D721Med (cell line): Measurements from ENCODE around the gene TBC1D8.
"Not testable (repeated sequence)": the region's sequence is repeated elsewhere in the genome, so short reads cannot be mapped to it uniquely, and the experiment has no call there.

Experiments used
- DNase-seq: peaks from one replicate; pipeline ENCODE4 v3.0.0; 2011; ENCODE audit warnings: low spot score; ENCODE audit not compliant: insufficient read length
- FAIRE-seq: peaks from 2 replicates; lab custom pipeline; 2011; peaks lifted over from hg19 to GRCh38; lab: Jason Lieb, UNC
- CTCF ChIP-seq: IDR thresholded peaks from 2 replicates; pipeline ENCODE4 v1.5.1; 2012; ENCODE audit warnings: mild to moderate bottlenecking, control low read depth; ENCODE audit not compliant: insufficient read depth; ENCODE audit errors: missing control alignments

Gene TBC1D8

DNA sequence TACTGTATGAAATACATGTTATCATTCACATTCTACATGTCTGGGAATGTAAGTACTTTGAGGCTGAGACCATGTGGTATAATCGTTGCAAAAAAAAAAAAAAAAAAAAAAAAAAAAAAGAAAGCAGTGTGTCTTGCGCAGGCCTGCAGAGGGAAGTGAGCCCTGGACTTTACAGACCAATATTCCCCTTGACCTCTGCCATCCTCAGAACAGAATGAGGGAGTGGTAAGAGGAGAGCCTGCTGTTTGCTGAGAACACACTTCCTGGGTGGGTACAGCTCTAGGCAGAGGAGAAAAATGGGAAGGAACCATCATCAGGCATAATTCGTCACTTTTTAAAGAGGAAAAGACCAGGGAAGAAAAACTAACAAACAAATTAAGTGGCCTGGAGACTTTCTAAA lies 28.8 kb upstream of the TBC1D8 start:
- FAIRE-seq: no peak
- TF ChIP-seq CTCF: no peak
- DNase-seq: no peak

GRCh38 chr2:101176803-101177202 lies 25.6 kb upstream of the TBC1D8 start:
- DNase-seq (no peak), FAIRE-seq (no peak)
- no peak for TF ChIP-seq CTCF

GRCh38 chr2:101175991-101176390 lies 24.8 kb upstream of the TBC1D8 start:
- TF ChIP-seq CTCF: no peak
- DNase-seq (no peak), FAIRE-seq (no peak)

DNA sequence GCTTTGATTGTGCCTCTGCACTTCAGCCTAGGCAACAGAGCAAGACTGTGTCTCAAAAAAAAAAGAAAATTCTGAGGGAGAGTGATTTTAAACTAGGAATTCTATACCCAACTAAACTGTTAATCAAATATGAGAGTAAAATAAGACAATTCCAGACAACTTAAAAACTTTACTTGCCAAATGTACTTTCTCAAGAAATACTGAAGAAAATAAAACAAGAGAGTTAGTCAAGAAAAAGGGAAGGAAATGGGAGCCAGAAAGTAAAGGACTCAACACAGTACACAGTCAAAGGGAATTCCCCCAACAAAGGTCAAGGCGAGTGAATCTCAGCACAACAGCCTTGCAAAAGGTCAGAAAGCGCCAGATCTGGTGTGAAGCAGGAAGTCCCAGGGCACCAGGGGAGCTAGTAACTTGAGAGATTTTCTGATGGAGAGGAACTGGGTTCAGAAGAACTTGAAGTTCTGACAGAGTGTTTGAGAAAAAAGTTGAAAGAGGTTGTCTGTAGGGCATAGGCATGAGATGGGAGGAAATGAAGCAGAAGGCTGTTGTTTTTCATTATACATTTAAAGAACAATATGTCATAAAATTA lies 22.6 kb upstream of the TBC1D8 start:
- DNase-seq: no peak

GRCh38 chr2:101169822-101170221 lies 18.6 kb upstream of the TBC1D8 start:
- not testable (repeated sequence) for DNase-seq, FAIRE-seq

More for the DNA sequence above, 22.6 kb upstream of the TBC1D8 start:
- TF ChIP-seq CTCF: no peak
- FAIRE-seq: no peak

DNA sequence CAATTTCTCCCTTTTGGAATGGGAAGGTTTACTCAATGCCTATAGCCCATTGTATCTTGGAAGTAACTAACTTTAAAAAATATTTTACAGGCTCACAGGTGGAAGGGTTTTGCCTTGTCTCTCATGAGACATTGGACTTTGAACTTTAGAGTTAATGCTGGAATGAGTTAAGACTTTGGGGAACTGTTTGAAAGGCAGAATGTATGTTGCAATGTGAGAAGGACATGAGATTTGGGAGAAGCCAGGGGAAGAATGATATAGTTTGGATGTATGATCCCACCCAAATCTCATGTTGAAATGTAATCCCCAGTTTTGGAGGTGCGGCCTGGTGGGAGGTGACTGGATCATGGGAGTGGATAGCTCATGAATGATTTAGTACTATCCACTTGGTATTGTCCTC lies 17.5 kb upstream of the TBC1D8 start:
- DNase-seq (no peak), FAIRE-seq (no peak)
- TF ChIP-seq CTCF: no peak

- not testable (repeated sequence) for FAIRE-seq, DNase-seq
Measured at GRCh38 chr2:101167532-101167931, 16.4 kb upstream of the TBC1D8 start.

GRCh38 chr2:101164021-101164420 lies 12.8 kb upstream of the TBC1D8 start:
- FAIRE-seq (no peak), DNase-seq (no peak)

More at GRCh38 chr2:101164021-101164420, 12.8 kb upstream of the TBC1D8 start:
- no peak for TF ChIP-seq CTCF
